GM18507 (cell line): ENCODE data around the gene PSMA7.
A peak's percentile ranks its signal among the peaks of the same experiment; 100 is the strongest.
"Not testable (repeated sequence)": the region's sequence is repeated elsewhere in the genome, so short reads cannot be mapped to it uniquely, and the experiment has no call there.

Experiments
- DNase-seq: peaks from one replicate; pipeline ENCODE4 v3.0.0; 2011; ENCODE audit warnings: low read depth; ENCODE audit not compliant: insufficient read length; ENCODE audit errors: extremely low spot score
- FAIRE-seq: peaks from 2 replicates; lab custom pipeline; 2011; peaks lifted over from hg19 to GRCh38; lab: Jason Lieb, UNC

PSMA7 gene

GRCh38 chr20:62157387-62158087, 14.3 kb upstream of the PSMA7 start:
- FAIRE-seq: no peak
- DNase-seq: no peak

GRCh38 chr20:62156592-62157386, 13.6 kb upstream of the PSMA7 start:
- DNase-seq: peak; percentile 48
- no peak for FAIRE-seq

GRCh38 chr20:62156254-62156556, 13.0 kb upstream of the PSMA7 start:
- DNase-seq (no peak), FAIRE-seq (no peak)

GRCh38 chr20:62155428-62156253, 12.4 kb upstream of the PSMA7 start:
- no peak for FAIRE-seq
- DNase-seq: no peak

DNA sequence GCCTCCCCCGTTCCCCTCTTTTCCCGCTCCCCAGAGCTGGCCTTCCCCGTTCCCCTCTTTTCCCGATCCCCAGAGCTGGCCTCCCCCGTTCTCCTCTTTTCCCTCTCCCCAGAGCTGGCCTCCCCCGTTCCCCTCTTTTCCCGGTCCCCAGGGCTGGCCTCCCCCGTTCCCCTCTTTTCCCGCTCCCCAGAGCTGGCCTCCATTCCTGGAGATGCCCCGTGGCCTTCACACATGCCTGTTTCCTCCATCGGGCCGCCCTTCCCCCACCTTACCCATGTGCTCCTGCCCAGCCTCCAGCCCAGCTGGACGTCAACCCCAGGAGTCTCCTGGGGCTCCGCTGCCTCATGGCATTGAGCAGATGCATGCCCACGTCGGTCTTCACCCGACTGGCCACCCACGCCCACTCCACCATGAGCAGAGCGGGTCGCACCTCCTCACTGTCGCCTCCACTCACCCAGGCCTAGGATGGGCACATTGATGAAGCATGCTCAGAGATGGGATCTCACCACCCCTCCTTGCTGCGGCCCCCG, 8.7 kb upstream of the PSMA7 start:
- DNase-seq: no peak
- no peak for FAIRE-seq

GRCh38 chr20:62151225-62151624, 8.0 kb upstream of the PSMA7 start:
- DNase-seq: no peak
- no peak for FAIRE-seq

GRCh38 chr20:62150310-62150575, 7.0 kb upstream of the PSMA7 start:
- no peak for DNase-seq
- no peak for FAIRE-seq

DNA sequence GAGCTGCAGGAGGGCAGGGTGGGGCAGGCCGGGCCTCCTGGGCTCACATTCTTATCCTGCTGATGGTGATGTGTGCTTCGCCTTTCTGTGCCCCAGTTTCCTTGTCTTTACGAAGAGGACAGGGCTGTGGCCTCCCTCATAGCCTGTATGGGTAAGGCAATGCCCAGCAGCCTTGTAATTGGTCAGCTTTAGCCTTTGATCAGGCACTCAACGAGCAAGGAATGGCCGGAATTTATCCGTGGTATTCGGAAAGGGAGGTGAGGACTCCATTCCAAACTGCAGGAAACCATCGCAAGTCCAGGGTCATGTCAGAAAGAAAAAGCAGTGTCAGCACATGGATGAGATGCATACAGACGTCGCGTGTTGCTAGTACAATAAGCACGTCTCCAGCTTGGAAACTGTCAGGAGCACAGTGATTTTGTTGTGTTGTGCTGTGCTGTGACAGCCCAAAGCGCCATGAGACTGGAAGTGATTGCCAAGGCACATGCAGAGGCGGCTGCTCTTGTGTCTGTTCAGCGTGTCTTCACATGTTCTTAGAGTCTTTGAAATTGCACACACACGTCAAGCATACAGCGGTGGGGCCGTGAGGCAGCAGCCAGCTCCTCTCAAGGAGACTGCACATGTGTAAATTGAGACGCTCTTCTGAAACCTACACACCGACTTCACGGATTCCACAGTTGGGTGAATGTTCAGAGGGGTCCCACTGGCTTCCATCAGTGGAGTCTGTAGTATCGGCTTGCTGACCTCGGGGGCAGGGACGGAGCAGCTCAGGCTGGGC, 6.5 kb upstream of the PSMA7 start:
- FAIRE-seq: no peak

DNA sequence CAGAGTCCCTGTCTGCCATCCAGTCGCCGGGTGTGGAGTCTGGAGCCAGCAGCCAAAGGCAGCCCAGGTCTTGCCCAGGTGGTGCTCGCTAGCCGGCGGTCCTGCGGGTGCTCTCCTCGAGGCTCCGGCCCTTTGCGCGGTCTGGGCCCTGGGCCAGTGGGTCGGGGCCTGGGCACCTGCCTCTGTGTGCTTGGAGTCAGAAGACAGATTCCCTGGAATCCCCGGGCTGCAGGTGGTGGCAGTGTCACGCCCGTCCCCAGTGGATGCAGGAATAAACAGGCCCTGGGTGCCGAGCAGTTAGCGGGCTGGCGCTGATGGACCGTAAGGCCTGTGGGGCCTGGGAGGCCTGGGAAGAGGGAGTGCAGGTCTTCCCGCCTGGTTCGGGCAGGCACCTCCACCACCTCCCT, 5.7 kb upstream of the PSMA7 start:
- no peak for FAIRE-seq

More for the DNA sequence above, 6.5 kb upstream of the PSMA7 start:
- no peak for DNase-seq

DNA sequence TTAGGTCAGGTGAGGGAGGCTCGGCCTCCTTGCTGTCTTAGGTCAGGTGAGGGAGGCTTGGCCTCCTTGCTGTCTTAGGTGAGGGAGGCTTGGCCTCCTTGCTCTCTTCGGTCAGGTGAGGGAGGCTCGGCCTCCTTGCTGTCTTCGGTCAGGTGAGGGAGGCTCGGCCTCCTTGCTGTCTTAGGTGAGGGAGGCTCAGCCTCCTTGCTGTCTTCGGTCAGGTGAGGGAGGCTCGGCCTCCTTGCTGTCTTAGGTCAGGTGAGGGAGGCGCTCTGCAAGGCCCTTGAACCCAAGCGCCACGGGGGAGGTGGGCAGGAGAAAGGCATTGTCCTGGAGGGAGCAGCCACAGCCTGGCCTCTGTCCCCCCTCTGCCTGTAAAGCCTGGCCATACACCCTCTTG, 5.2 kb upstream of the PSMA7 start:
- DNase-seq, FAIRE-seq: not testable (repeated sequence)

More for the DNA sequence above, 5.7 kb upstream of the PSMA7 start:
- no peak for DNase-seq

DNA sequence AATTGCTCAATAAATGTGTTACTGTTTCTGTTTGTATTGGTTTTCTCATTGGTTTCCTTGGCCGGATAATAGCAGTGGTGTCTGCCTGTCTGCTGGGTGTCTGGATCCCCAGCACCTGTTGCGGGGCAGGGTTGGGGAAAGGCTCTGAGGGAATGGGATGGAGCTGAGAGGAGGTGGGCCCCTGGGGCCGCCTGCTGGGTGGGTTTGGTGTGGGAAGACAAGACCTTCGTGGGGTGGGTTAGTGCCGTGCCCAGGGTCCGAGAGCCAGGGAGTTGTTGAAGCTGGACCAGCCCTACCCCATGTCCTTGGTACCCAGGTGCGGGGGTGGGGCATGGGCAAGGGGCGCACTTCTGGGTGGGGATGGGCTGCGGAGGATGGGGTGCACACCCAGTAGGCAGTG, 4.3 kb upstream of the PSMA7 start:
- FAIRE-seq (no peak), DNase-seq (no peak)

DNA sequence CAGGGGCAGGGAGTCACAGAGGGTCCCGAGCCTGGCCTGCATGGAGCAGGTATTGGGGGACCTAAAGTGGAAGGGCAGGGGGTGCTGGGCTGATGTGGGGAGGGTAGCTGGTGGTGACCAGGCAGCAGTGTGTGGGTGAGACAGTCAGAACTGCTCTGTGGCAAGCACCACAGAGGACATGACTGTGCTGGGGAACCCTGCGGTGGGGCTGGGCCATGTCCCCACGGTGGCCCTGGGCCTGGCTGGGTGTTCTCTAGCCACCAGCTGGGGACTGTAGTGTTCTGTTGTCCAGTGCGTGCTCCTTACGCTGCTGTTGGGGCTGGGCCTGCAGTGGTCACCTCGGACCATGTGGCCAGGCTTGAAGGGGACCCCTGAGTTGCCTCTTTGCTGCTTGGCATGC, 3.9 kb upstream of the PSMA7 start:
- FAIRE-seq: no peak

DNA sequence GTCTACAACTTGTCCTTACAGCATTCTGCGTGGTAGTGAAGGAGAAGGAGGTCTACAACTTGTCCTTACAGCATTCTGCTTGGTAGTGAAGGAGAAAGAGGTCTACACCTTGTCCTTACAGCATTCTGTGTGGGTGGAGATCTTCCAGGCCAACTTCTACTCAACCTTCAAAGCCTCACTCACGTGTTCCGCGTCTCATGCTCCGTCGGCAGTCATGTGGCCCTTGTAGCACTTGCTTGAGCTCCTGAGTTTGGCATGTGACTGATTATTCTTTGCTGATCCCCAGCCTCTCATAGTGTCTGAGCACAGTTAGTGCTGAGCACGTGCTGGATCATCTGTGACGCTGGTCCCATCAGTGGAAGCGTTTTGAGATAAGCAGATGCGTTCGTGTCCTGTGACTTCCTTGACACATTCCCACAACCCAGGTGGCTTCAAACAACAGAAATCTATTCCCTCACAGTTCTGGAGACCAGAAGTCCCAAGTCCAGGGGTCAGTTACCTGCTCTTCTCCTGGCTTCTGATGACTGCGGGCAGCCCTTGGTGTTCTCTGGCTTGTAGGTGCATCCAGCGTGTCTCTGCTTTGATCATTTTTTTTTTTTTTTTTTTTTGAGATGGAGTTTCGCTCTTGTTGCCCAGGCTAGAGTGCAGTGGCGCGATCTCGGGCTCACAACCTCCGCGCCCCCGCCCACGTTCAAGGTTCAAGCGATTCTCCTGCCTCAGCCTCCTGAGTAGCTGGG, 3.0 kb upstream of the PSMA7 start:
- no peak for FAIRE-seq
- DNase-seq: no peak

More for the DNA sequence above, 3.9 kb upstream of the PSMA7 start:
- DNase-seq: no peak

DNA sequence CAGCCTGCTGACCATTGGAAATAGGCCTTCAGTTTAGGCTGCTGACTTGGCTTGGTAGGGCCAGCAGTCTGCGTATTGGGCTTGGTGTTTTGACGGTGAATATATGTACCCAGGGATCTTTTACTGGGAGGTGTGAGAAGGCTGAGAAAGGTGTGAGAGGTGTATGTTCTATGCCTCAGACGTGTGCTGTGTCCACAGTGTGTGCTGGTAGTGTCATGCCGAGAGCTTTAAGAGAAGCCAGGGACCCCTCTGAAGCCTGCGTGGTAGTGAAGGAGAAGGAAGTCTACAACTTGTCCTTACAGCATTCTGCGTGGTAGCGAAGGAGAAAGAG, 2.5 kb upstream of the PSMA7 start:
- FAIRE-seq: no peak

GRCh38 chr20:62143957-62144825, 997 bp upstream of the PSMA7 start:
- peak; percentile 55 for FAIRE-seq
- DNase-seq: peak; percentile 48

More for the DNA sequence above, 2.5 kb upstream of the PSMA7 start:
- no peak for DNase-seq

DNA sequence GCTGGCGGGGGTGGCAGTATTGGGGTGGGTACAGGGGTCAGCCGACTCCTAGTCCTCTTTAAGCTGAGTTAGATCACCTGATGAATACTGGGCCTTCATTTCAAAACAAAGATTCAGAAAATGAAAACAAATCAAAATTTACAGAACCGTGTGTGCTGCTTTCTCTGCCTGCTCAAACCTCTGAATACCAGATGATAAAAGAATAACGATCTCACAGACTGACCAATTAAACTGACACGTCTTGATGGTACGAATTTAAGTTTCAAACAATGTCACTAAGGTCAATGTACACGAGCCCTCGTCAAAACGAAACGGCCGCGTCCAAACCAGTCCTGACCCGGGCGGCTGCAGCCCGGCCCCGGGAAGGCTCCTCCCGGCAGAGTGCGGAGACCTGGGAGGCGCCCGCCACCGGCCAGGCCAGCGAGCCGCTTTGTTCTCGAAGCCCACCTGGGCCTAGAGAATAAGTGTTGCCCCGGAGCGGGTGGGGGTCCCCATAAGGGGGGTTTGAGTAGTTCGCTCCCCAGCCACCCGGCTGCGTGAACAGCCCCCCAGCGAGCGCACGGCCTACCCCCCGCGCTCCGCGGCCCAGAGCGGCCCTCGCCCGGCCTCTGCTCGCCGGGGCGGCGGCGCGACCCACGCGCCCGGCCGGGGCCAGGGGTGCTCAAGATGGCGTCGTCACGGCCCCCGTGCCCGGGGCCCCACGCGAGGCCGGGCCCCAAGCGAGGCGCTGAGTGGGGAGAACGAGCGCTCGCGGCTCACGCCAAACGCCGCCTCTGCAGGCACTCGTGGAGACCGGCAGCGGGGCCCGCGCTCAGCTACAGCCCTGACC, 728 bp downstream of the PSMA7 start:
- FAIRE-seq (no peak), DNase-seq (no peak)
